ENCODE results near the gene DNAH17. TPM values are rescaled to one million over a fixed set of nuclear protein-coding genes. Genes with fewer than 3 reads are reported as not detected.

DNAH17 gene
- total and polyA plus RNA-seq, 2 of the 8 experiments (the other 6 are each of a cell fraction or from before 2014, with no cell fraction given), result 0.14 to 0.67 TPM

- no peak overlapping the region for H3K9ac ChIP-seq (replicated peaks in 1 of 4; ENCODE audit: extremely low read depth in 1 of 4, low read depth in 3 of 4, low read length in 3 of 4)
- no peak overlapping the region for H2BK5ac ChIP-seq (ENCODE audit: low read depth, low read length)
- no peak overlapping the region for H4K91ac ChIP-seq (replicated peaks; ENCODE audit: insufficient read length, low read length)
- H2AFZ ChIP-seq (ENCODE audit: low read length), result no peak overlapping the region
- H2BK120ac ChIP-seq (replicated peaks; ENCODE audit: low read depth, low read length), result no peak overlapping the region
- H3K18ac ChIP-seq (ENCODE audit: extremely low read depth, low read length), result no peak overlapping the region
- H3K23me2 ChIP-seq (ENCODE audit: low read depth, low read length), result no peaks in the 10 kb centered on the region
- no peak overlapping the region for H3K4me3 ChIP-seq (ENCODE audit: extremely low read depth in 1 of 4, insufficient read depth in 2 of 4, low read depth in 3 of 4, low read length in 4 of 4)
- no peak overlapping the region for H3K23ac ChIP-seq (ENCODE audit: insufficient read length)
- no peak overlapping the region for H2BK20ac ChIP-seq (ENCODE audit: low read length)
- no peak overlapping the region for H3K14ac ChIP-seq (ENCODE audit: insufficient read length)
- H3K4me2 ChIP-seq (ENCODE audit: insufficient read depth in 1 of 2, low read depth in 2 of 2, low read length in 2 of 2), result no peak overlapping the region
- no peaks in the 10 kb centered on the region for H3K4me1 ChIP-seq (replicated peaks in 1 of 4; ENCODE audit: control insufficient read depth in 3 of 4, insufficient read depth in 4 of 4, low read length in 3 of 4)
- ChIA-PET CTCF (ENCODE audit: partially characterized antibody) (interaction anchor here (0.9 to 1.4 kb wide), 6 partner anchors 11 to 174 kb away, joined by 3 to 4 read pairs (median 3); no protein-coding TSS in a partner anchor), POLR2A (ENCODE audit: partially characterized antibody) (no interaction called here)
- H3K27ac ChIP-seq (ENCODE audit: low read depth, low read length), result no peak overlapping the region
- 88% methylated on average over 5 of the region's 5 CpGs; no CpG with 5 or more reads in 1 of the 2 experiments for WGBS, 2 experiments (ENCODE audit: extremely low coverage in 1 of 2, insufficient coverage in 1 of 2, insufficient read length in 1 of 2, insufficient replicate concordance in 2 of 2, low coverage in 1 of 2, low lambda C conversion rate in 2 of 2, missing lambda C conversion rate in 1 of 2)
- FAIRE-seq (no peak), DNase-seq (ENCODE audit: low read depth in 1 of 2, low spot score in 2 of 2) (no peak)
- H4K8ac ChIP-seq (ENCODE audit: extremely low read depth, insufficient read depth, low read length), result no peak overlapping the region
- H3K79me2 ChIP-seq (ENCODE audit: control insufficient read depth in 1 of 2, insufficient read depth in 2 of 2, low read length in 2 of 2), result no peaks in the 10 kb centered on the region
- H2AK5ac ChIP-seq (ENCODE audit: low read depth, low read length), result no peak overlapping the region
- no peak overlapping the region for H4K5ac ChIP-seq (ENCODE audit: insufficient read length, low read depth, low read length)
- H4K20me1 ChIP-seq (replicated peaks in 1 of 2; ENCODE audit: control insufficient read depth in 1 of 2, insufficient read depth in 2 of 2, low read length in 2 of 2), result no peaks in the 10 kb centered on the region
- H2BK12ac ChIP-seq (ENCODE audit: low read depth, low read length), result no peak overlapping the region
- H3K9me3 ChIP-seq (ENCODE audit: insufficient read depth in 2 of 2, low read depth in 1 of 2, low read length in 1 of 2), result no peaks in the 10 kb centered on the region
- no peaks in the 10 kb centered on the region; a peak in 1 of 7 replicates for H3K27me3 ChIP-seq (replicated peaks in 1 of 4; ENCODE audit: control insufficient read depth in 3 of 4, extremely low read depth in 1 of 4, insufficient read depth in 3 of 4, low read length in 3 of 4)
- H2BK15ac ChIP-seq (ENCODE audit: low read length), result no peak overlapping the region
- H3K79me1 ChIP-seq (ENCODE audit: low read depth, low read length), result no peaks in the 10 kb centered on the region
- H3K56ac ChIP-seq (replicated peaks; ENCODE audit: insufficient read length, low read depth, low read length), result no peak overlapping the region
- H3K36me3 ChIP-seq (ENCODE audit: control insufficient read depth in 2 of 4, insufficient read depth in 4 of 4, low read length in 3 of 4), result no peaks in the 10 kb centered on the region
- no peak overlapping the region for H3K4ac ChIP-seq (replicated peaks; ENCODE audit: insufficient read length, low read depth, low read length)
- TF ChIP-seq CREB1 (IDR thresholded peaks at IDR 0.05) (no peak), TAF7 (optimal IDR thresholded peaks at IDR 0.05; ENCODE audit: borderline replicate concordance, low read depth, low read length) (no peak), SRF (IDR thresholded peaks at IDR 0.05; ENCODE audit: low read depth, low read length) (no peak), ASH2L (IDR thresholded peaks at IDR 0.05; ENCODE audit: low read length) (no peak), CEBPB (IDR thresholded peaks at IDR 0.05; ENCODE audit: low read depth, low read length) (no peak), ATF2 (IDR thresholded peaks at IDR 0.05; ENCODE audit: low read length) (no peak), ATF3 (IDR thresholded peaks at IDR 0.05; ENCODE audit: insufficient read depth, low read depth, low read length) (no peak), ZNF274 (IDR thresholded peaks at IDR 0.05; ENCODE audit: borderline replicate concordance, extremely low read depth, low read length) (no peak), YY1 (IDR thresholded peaks at IDR 0.05; ENCODE audit: low read depth, low read length) (no peak)
Observed at GRCh38 chr17:78619334-78619733, 42.1 kb upstream of the DNAH17 start.
